Measurements from ENCODE around the gene GALNT1. TPM values are rescaled to one million over a fixed set of nuclear protein-coding genes. Genes with fewer than 3 reads are reported as not detected.

GALNT1 gene
- polyA plus RNA-seq, 2 of the 4 experiments (the other 2 are of a cell fraction), result 97.4 to 113 TPM

DNA sequence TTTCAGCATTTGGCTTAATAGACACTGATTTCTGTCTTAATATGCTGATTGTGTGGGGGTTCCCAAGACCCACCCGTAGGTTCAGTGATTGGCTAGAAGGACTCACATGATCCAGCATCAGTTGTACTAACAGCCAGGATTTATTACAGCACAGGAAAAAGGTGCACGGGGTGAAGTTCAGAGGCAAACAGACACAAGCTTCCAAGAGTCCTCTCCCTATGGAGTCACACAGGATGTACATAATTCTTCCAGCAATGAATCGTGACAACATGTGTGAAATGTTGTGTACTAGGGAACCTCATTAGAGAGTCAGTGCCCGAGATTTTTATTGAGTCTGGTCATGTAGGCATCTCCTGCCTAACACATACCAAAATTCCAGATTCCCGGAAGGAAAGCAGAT, 52.8 kb downstream of the GALNT1 start:
- Histone ChIP-seq H3K4me1 (no peaks in the 10 kb centered on the region), H3K9me3 (no peaks in the 10 kb centered on the region), H3K4me2 (no peak overlapping the region), H3K27ac (no peak overlapping the region), H3K4me3 (no peak overlapping the region)
- ChIA-PET CTCF (no interaction called here), POLR2A (no interaction called here)
- FAIRE-seq, result no peak
- WGBS (ENCODE audit: missing lambda C conversion rate), result 86% methylated on average over 5 of the region's 5 CpGs
- TF ChIP-seq HES2 (IDR thresholded peaks at IDR 0.05) (no peak), ZC3H11A (IDR thresholded peaks at IDR 0.05) (no peak), CEBPB (IDR thresholded peaks at IDR 0.05) (no peak), FOSL2 (IDR thresholded peaks at IDR 0.05) (no peak), FOSL2 (CRISPR knock-in tag; IDR thresholded peaks at IDR 0.05) (no peak), PHF8 (IDR thresholded peaks at IDR 0.05; ENCODE audit: borderline replicate concordance, low read depth) (no peak), NR3C1 (IDR thresholded peaks at IDR 0.05) (no peak)
- no peak for ATAC-seq
- no peak for DNase-seq (ENCODE audit: low read depth in 1 of 2, low spot score in 1 of 2)

DNA sequence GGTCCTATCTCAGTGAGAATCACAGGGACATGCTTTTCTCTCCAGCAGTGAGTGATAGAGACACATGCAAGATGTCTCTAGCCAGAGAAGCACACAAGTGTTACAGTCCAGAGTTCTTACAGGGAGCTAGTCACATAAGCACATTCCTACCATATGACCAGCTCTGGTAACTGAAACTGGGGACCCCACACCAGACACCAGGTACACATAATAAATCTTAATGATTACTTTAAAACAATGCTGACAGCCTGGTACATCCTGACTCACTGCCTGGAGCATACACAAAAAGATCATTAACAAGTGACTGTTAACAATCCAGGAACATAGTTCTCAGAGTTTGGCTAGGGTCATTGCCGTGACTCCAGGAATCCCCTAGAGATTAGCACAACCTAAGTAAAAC, 53.6 kb downstream of the GALNT1 start:
- DNase-seq (ENCODE audit: low read depth in 1 of 2, low spot score in 1 of 2) (no peak), ATAC-seq (no peak; a peak in 1 of 6 replicates), FAIRE-seq (no peak)
- Histone ChIP-seq H3K4me1 (no peaks in the 10 kb centered on the region), H3K9me3 (no peaks in the 10 kb centered on the region), H3K4me2 (no peak overlapping the region), H3K27ac (no peak overlapping the region), H3K4me3 (no peak overlapping the region)
- CTCF ChIA-PET, result no interaction called here
- 79% methylated on average over 1 of the region's 1 CpG for WGBS (ENCODE audit: missing lambda C conversion rate)
- TF ChIP-seq HES2 (IDR thresholded peaks at IDR 0.05), result no peak
- no peak for TF ChIP-seq ESRRA (IDR thresholded peaks at IDR 0.05; ENCODE audit: borderline replicate concordance, low read length)
- TF ChIP-seq POLR2A (IDR thresholded peaks at IDR 0.05; ENCODE audit: low read length), result no peak
- TF ChIP-seq HOXB13 (CRISPR knock-in tag; IDR thresholded peaks at IDR 0.05; ENCODE audit: low read depth), result no peak
- no peak for TF ChIP-seq CBX2 (IDR thresholded peaks at IDR 0.05; ENCODE audit: borderline replicate concordance, low read depth)
- no peak for TF ChIP-seq HDAC2 (IDR thresholded peaks at IDR 0.05)
- TF ChIP-seq TFCP2L1 (CRISPR knock-in tag; IDR thresholded peaks at IDR 0.05), result no peak
- TF ChIP-seq ZNF302 (CRISPR knock-in tag; IDR thresholded peaks at IDR 0.05), result no peak
- TF ChIP-seq RNF2 (IDR thresholded peaks at IDR 0.05; ENCODE audit: borderline replicate concordance, low read depth), result no peak
- no peak for TF ChIP-seq PHF8 (IDR thresholded peaks at IDR 0.05; ENCODE audit: borderline replicate concordance, low read depth)
- POLR2A ChIA-PET, result no interaction called here

DNA sequence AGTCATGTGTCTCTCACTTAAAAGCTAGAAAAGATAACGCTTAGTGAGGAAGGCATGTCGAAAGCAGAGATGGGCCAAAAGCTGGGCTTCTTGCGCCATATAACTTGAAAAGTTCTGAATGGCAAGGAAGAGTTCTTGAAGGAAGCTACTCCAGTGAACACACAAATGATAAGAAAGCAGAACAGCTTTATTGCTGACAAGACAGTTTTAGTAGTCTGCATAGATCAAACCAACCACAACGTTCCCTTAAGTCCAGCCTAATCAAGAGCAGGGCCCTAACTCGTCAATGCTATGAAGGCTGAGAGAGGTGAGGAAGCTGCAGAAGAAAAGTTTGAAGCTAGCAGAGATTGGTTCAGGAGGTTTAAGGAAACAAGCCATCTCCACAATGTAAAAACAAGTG, 55.7 kb downstream of the GALNT1 start:
- TF ChIP-seq CHD2 (IDR thresholded peaks at IDR 0.05; ENCODE audit: low read length, partially characterized antibody) (no peak), E2F6 (IDR thresholded peaks at IDR 0.05; ENCODE audit: borderline replicate concordance, low read depth) (no peak), ZFP36 (IDR thresholded peaks at IDR 0.05; ENCODE audit: borderline replicate concordance, partially characterized antibody) (no peak), NPAS2 (CRISPR knock-in tag; IDR thresholded peaks at IDR 0.05; ENCODE audit: borderline replicate concordance) (no peak), PBX3 (IDR thresholded peaks at IDR 0.05) (no peak), MAFK (IDR thresholded peaks at IDR 0.05; ENCODE audit: partially characterized antibody) (peak; percentile 96), ZNF302 (CRISPR knock-in tag; IDR thresholded peaks at IDR 0.05) (no peak)
- no peak for DNase-seq (ENCODE audit: low read depth in 1 of 2, low spot score in 1 of 2)
- Histone ChIP-seq H3K27ac (no peak overlapping the region), H3K4me2 (no peak overlapping the region), H3K9me3 (no peaks in the 10 kb centered on the region), H3K4me3 (no peak overlapping the region), H3K4me1 (no peaks in the 10 kb centered on the region)
- ChIA-PET CTCF (no interaction called here), POLR2A (no interaction called here)
- 93% methylated on average over 5 of the region's 5 CpGs for WGBS (ENCODE audit: missing lambda C conversion rate)
- no peak for ATAC-seq
- FAIRE-seq, result no peak

- Histone ChIP-seq H3K4me3 (no peak overlapping the region), H3K9me3 (no peaks in the 10 kb centered on the region), H3K27ac (no peak overlapping the region), H3K4me2 (no peak overlapping the region), H3K4me1 (no peaks in the 10 kb centered on the region)
- POLR2A ChIA-PET, result no interaction called here
- ATAC-seq (no peak), DNase-seq (ENCODE audit: low read depth in 1 of 2, low spot score in 1 of 2) (no peak), FAIRE-seq (no peak)
- CTCF ChIA-PET, result no interaction called here
- 96% methylated on average over 4 of the region's 4 CpGs for WGBS (ENCODE audit: missing lambda C conversion rate)
- no peak for TF ChIP-seq CHD2 (IDR thresholded peaks at IDR 0.05; ENCODE audit: low read length, partially characterized antibody)
- no peak for TF ChIP-seq RCOR1 (IDR thresholded peaks at IDR 0.05; ENCODE audit: low read depth, low read length)
- no peak for TF ChIP-seq PBX3 (IDR thresholded peaks at IDR 0.05)
- TF ChIP-seq SREBF2 (IDR thresholded peaks at IDR 0.05), result no peak
- TF ChIP-seq NR3C1 (IDR thresholded peaks at IDR 0.05), result no peak
- TF ChIP-seq, protein P1, sequence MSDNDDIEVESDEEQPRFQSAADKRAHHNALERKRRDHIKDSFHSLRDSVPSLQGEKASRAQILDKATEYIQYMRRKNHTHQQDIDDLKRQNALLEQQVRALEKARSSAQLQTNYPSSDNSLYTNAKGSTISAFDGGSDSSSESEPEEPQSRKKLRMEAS (IDR thresholded peaks at IDR 0.05), result no peak
- no peak for TF ChIP-seq FOSL2 (IDR thresholded peaks at IDR 0.05)
- TF ChIP-seq FOSL2 (CRISPR knock-in tag; IDR thresholded peaks at IDR 0.05), result no peak
- TF ChIP-seq BHLHE40 (IDR thresholded peaks at IDR 0.05; ENCODE audit: low read depth, low read length), result no peak
- TF ChIP-seq EHMT2 (IDR thresholded peaks at IDR 0.05; ENCODE audit: low read depth), result no peak
- no peak for TF ChIP-seq EHF (CRISPR knock-in tag; IDR thresholded peaks at IDR 0.05)
- no peak for TF ChIP-seq HOXB13 (CRISPR knock-in tag; IDR thresholded peaks at IDR 0.05; ENCODE audit: low read depth)
- TF ChIP-seq SMC3 (IDR thresholded peaks at IDR 0.05), result no peak
- no peak for TF ChIP-seq BCL3 (IDR thresholded peaks at IDR 0.05)
Measured at GRCh38 chr18:35639296-35639695, 57.8 kb downstream of the GALNT1 start.
